SK-N-SH treated with all-trans-retinoic acid at 6 μM for 48 hours (cell line): ENCODE measurements around the gene CPNE7.

Experiments used
- ATAC-seq: fragments of 200-7000 bp; cut with Tn5 transposase; 3 replicates; pipeline ENCODE4 v1.9.1; 2020; ENCODE audit warnings: mild to moderate bottlenecking, moderate library complexity
- ARNTL ChIP-seq: fragments of 450-650 bp; formaldehyde crosslinking; IDR thresholded peaks from 2 replicates; pipeline ENCODE4 v1.5.0; 2020; ENCODE audit warnings: low read depth, mild to moderate bottlenecking, moderate library complexity, borderline replicate concordance
- BACH2 ChIP-seq: fragments of 250-450 bp; sonication (Bioruptor Pico); IDR thresholded peaks from 2 replicates; pipeline ENCODE4 v1.9.0; 2021; ENCODE audit warnings: mild to moderate bottlenecking, borderline replicate concordance
- CREB5 ChIP-seq: fragments of 250-450 bp; sonication (Bioruptor Pico); IDR thresholded peaks from 2 replicates; pipeline ENCODE4 v1.5.1; 2020; ENCODE audit warnings: low read depth, mild to moderate bottlenecking, moderate library complexity
- CSDC2 ChIP-seq: fragments of 250-450 bp; sonication (Bioruptor Pico); IDR thresholded peaks from 2 replicates; pipeline ENCODE4 v1.5.0; 2020; ENCODE audit warnings: mild to moderate bottlenecking, moderate library complexity
- CSRNP3 ChIP-seq: fragments of 250-450 bp; sonication (Bioruptor Pico); IDR thresholded peaks from 2 replicates; pipeline ENCODE4 v1.5.1; 2021; ENCODE audit warnings: mild to moderate bottlenecking, moderate library complexity
- ESRRG ChIP-seq: fragments of 250-450 bp; sonication (Bioruptor Pico); IDR thresholded peaks from 2 replicates; pipeline ENCODE4 v1.6.1; 2021; ENCODE audit warnings: mild to moderate bottlenecking
- GLIS3 ChIP-seq: fragments of 250-450 bp; sonication (Bioruptor Pico); IDR thresholded peaks from 2 replicates; pipeline ENCODE4 v1.5.0; 2020; ENCODE audit warnings: mild to moderate bottlenecking, moderate library complexity
- ISL1 ChIP-seq: fragments of 250-450 bp; sonication (Bioruptor Pico); IDR thresholded peaks from 2 replicates; pipeline ENCODE4 v2.1.2; 2022; ENCODE audit warnings: mild to moderate bottlenecking, moderate library complexity
- PATZ1 ChIP-seq: fragments of 250-450 bp; sonication (Bioruptor Pico); IDR thresholded peaks from 2 replicates; pipeline ENCODE4 v1.8.0; 2020; ENCODE audit warnings: mild to moderate bottlenecking, moderate library complexity, borderline replicate concordance
- POU6F1 ChIP-seq: fragments of 250-450 bp; sonication (Bioruptor Pico); IDR thresholded peaks from 2 replicates; pipeline ENCODE4 v1.8.0; 2021; ENCODE audit warnings: low read depth, mild to moderate bottlenecking, moderate library complexity, borderline replicate concordance
- PPARA ChIP-seq: fragments of 250-450 bp; sonication (Bioruptor Pico); IDR thresholded peaks from 2 replicates; pipeline ENCODE4 v1.5.0; 2020; ENCODE audit warnings: mild to moderate bottlenecking, borderline replicate concordance
- TCF4 ChIP-seq: fragments of 250-450 bp; sonication (Bioruptor Pico); IDR thresholded peaks from 2 replicates; pipeline ENCODE4 v1.8.0; 2021; ENCODE audit warnings: mild to moderate bottlenecking, moderate library complexity, borderline replicate concordance
- TOX ChIP-seq: fragments of 250-450 bp; sonication (Bioruptor Pico); IDR thresholded peaks from 2 replicates; pipeline ENCODE4 v1.8.0; 2021; ENCODE audit warnings: mild to moderate bottlenecking, moderate library complexity, borderline replicate concordance
- TSHZ2 ChIP-seq: fragments of 250-450 bp; sonication (Bioruptor Pico); IDR thresholded peaks from 2 replicates; pipeline ENCODE4 v1.5.0; 2020; ENCODE audit warnings: mild to moderate bottlenecking, moderate library complexity
- ZFP30 ChIP-seq: fragments of 450-650 bp; formaldehyde crosslinking; IDR thresholded peaks from 2 replicates; pipeline ENCODE4 v1.5.0; 2022; ENCODE audit warnings: mild to moderate bottlenecking, moderate library complexity
- ZNF565 ChIP-seq: fragments of 450-650 bp; formaldehyde crosslinking; conservative IDR thresholded peaks from 2 replicates; pipeline ENCODE4 v1.5.0; 2020; ENCODE audit warnings: low read depth, mild to moderate bottlenecking, moderate library complexity
- ZNF70 ChIP-seq: fragments of 450-650 bp; formaldehyde crosslinking; IDR thresholded peaks from 2 replicates; pipeline ENCODE4 v1.5.0; 2020; ENCODE audit warnings: mild to moderate bottlenecking, moderate library complexity
- ZNF8 ChIP-seq: fragments of 450-650 bp; formaldehyde crosslinking; IDR thresholded peaks from 2 replicates; pipeline ENCODE4 v1.5.0; 2020; ENCODE audit warnings: mild to moderate bottlenecking, moderate library complexity

The CPNE7 gene

GRCh38 chr16:89547860-89548259 is 27.7 kb upstream of the CPNE7 start:
- ATAC-seq = no peak
- TF ChIP-seq CSDC2 (CRISPR knock-in tag) (no peak), ZNF565 (CRISPR knock-in tag) (no peak), ZNF70 (CRISPR knock-in tag) (no peak)

- no peak for TF ChIP-seq ZNF8
- TF ChIP-seq TSHZ2 (CRISPR knock-in tag) = no peak
- TF ChIP-seq POU6F1 (CRISPR knock-in tag) = no peak
- TF ChIP-seq CSDC2 (CRISPR knock-in tag) = no peak
- TF ChIP-seq CREB5 = no peak
- no peak for TF ChIP-seq ISL1 (CRISPR knock-in tag)
- TF ChIP-seq ZFP30 = no peak
- TF ChIP-seq GLIS3 (CRISPR knock-in tag) = no peak
- no peak for TF ChIP-seq ARNTL (CRISPR knock-in tag)
- no peak for TF ChIP-seq PATZ1 (CRISPR knock-in tag)
- TF ChIP-seq TOX (CRISPR knock-in tag) = no peak
- TF ChIP-seq ESRRG (CRISPR knock-in tag) = no peak
- no peak for TF ChIP-seq CSRNP3 (CRISPR knock-in tag)
- TF ChIP-seq TCF4 (CRISPR knock-in tag) = no peak
- TF ChIP-seq PPARA (CRISPR knock-in tag) = no peak
- ATAC-seq = no peak
Observed at GRCh38 chr16:89548344-89549006, 27.1 kb upstream of the CPNE7 start.

GRCh38 chr16:89549007-89549700 is 26.4 kb upstream of the CPNE7 start:
- ATAC-seq = no peak
- TF ChIP-seq ARNTL (CRISPR knock-in tag) = no peak
- no peak for TF ChIP-seq TSHZ2 (CRISPR knock-in tag)
- no peak for TF ChIP-seq PPARA (CRISPR knock-in tag)
- no peak for TF ChIP-seq BACH2
